ENCODE measurements around the gene TENM4.

The TENM4 gene

GRCh38 chr11:78773077-78773476 is 667.8 kb downstream of the TENM4 start:
- FAIRE-seq (no peak), DNase-seq (ENCODE audit: insufficient read length, low spot score) (no peak)
- TF ChIP-seq POLR2A (IDR thresholded peaks at IDR 0.05; ENCODE audit: low read depth, low read length), result no peak

GRCh38 chr11:78772186-78772585 is 668.6 kb downstream of the TENM4 start:
- no peak for FAIRE-seq
- DNase-seq (ENCODE audit: insufficient read length, low spot score), result no peak
- TF ChIP-seq POLR2A (IDR thresholded peaks at IDR 0.05; ENCODE audit: low read depth, low read length), result no peak

GRCh38 chr11:78770931-78771330 is 669.9 kb downstream of the TENM4 start:
- no peak for DNase-seq (ENCODE audit: insufficient read length, low spot score)
- no peak for TF ChIP-seq POLR2A (IDR thresholded peaks at IDR 0.05; ENCODE audit: low read depth, low read length)
- FAIRE-seq, result no peak

DNA sequence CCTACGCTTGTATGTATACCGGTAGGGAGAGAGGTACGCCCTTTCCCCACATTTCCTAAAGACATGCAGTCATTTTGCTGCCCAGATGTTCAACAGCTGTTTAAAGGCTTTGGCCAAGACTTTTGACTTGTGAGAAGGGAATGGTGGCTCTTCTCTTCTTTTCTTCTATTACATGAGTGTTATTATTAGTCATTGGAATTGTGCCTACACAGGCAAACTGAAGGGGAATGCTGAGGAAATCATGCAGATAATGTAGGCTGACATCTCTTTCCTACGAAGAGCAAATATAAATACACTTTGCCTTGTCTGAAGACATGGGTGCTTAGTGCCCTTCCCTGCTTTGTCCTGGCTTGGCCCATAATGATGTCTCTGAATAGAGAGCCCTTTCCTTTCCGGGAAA is 671.9 kb downstream of the TENM4 start:
- FAIRE-seq, result no peak
- TF ChIP-seq POLR2A (IDR thresholded peaks at IDR 0.05; ENCODE audit: low read depth, low read length), result no peak

GRCh38 chr11:78768345-78768744 is 672.5 kb downstream of the TENM4 start:
- DNase-seq (ENCODE audit: insufficient read length, low spot score) (no peak), FAIRE-seq (no peak)
- TF ChIP-seq POLR2A (IDR thresholded peaks at IDR 0.05; ENCODE audit: low read depth, low read length), result no peak

More for the DNA sequence above, 671.9 kb downstream of the TENM4 start:
- DNase-seq (ENCODE audit: insufficient read length, low spot score), result no peak

DNA sequence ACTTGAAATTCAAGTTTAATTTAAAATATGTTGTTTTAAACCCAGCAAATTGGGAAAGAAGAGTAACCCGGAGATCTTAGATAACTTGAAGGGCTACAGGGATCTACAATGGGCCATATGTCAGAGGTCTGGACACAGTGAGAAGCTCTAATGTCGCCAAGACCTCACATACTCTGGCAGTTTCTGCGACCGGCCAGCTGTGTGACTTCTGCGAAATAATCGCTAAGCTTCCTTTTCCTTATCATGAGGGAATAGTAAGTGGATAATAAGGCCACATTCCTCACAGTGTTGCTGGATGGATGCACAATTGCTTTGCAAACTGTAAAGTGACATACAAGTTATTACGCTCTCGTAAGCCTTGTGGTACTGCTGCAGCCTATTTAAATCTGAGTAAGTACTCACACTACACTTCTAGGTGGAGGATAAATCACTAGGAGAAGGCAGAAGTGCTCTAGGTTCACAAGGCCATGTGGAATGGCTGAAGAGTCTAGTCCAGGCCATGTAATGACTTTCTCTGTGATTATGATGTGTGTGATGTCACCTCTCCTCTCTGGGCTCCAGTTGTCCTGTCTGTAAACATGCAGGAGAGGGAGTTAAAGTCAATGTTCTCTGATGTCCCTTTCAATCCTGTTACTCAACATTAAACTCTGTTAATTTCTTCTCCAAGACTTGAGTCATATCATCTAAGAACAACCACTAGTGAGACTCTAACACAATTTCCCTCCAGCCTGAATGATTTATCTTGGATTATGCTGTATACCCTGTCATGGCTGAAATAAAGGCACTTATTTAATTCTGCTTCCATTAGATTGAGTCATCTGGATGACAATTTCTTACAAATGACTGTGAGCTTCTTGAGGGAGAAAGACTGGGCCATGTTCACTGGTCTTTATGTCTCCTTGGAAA is 673.5 kb downstream of the TENM4 start:
- TF ChIP-seq POLR2A (IDR thresholded peaks at IDR 0.05; ENCODE audit: low read depth, low read length), result no peak
- FAIRE-seq (no peak), DNase-seq (ENCODE audit: insufficient read length, low spot score) (no peak)

DNA sequence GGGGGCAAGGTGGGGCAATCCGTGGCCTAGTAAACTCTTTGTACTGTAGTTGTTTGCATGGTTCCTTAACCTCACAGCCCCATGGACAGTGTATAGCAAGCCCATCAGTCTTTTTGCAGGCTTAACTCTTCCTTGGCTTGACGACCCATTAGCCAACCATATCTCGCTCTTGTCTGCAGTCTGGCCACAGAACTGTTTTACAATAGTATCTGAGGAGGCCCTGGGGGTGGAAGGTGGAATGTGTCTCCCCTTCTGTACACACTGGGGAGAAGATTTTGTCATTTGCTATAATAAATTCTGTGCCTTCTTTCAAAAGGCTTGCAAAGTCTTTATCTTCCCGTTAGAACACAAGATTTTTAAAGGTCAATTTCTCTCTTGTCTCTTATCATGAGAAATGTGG is 675.9 kb downstream of the TENM4 start:
- no peak for TF ChIP-seq POLR2A (IDR thresholded peaks at IDR 0.05; ENCODE audit: low read depth, low read length)
- DNase-seq (ENCODE audit: insufficient read length, low spot score) (no peak), FAIRE-seq (no peak)

GRCh38 chr11:78763664-78764063 is 677.2 kb downstream of the TENM4 start:
- DNase-seq (ENCODE audit: insufficient read length, low spot score) (no peak), FAIRE-seq (no peak)
- no peak for TF ChIP-seq POLR2A (IDR thresholded peaks at IDR 0.05; ENCODE audit: low read depth, low read length)

DNA sequence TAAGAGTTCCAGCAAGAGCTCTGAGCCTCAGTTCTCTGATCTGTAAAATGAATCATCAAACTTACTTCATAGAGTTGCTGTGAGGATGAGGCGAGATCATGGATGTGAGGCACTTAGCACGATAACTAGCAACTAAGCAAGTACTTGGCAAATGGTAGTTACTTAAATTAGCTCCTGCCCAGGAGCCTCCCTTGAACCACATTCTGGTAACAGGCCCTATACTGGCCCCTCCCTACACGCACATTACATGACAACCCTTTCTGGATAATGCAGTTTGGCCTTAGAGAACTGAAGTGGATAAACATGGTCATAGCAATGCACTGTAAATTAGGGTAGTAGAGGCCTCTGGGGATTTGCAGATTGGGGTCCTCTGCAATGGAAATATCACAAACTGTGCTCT is 678.7 kb downstream of the TENM4 start:
- FAIRE-seq (no peak), DNase-seq (ENCODE audit: insufficient read length, low spot score) (no peak)
- no peak for TF ChIP-seq POLR2A (IDR thresholded peaks at IDR 0.05; ENCODE audit: low read depth, low read length)

- no peak for DNase-seq (ENCODE audit: insufficient read length, low spot score)
- TF ChIP-seq POLR2A (IDR thresholded peaks at IDR 0.05; ENCODE audit: low read depth, low read length), result no peak
- FAIRE-seq, result no peak
Measured at GRCh38 chr11:78759071-78759470, 681.8 kb downstream of the TENM4 start.

- TF ChIP-seq POLR2A (IDR thresholded peaks at IDR 0.05; ENCODE audit: low read depth, low read length), result no peak
- no peak for DNase-seq (ENCODE audit: insufficient read length, low spot score)
- no peak for FAIRE-seq
Measured at GRCh38 chr11:78753297-78753696, 687.5 kb downstream of the TENM4 start.

DNA sequence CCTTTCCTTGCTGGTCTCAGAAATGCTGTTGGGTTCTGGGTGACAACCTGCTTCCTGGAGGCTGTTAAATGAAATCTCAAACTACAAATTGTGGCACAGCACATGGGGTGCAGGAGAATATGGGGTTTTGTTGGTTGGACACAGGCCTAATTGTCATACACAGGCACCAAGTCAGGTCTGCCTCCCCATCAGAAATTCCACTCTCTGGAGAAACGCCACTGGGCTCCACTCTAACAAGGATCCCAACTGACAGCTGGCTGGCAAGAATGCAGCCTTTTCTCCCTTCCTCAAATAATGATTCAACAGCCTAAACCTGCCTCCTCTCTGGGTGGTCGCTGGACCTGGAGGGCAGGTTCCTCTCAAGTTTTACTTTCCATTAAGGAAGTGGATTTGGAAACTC is 688.3 kb downstream of the TENM4 start:
- DNase-seq (ENCODE audit: insufficient read length, low spot score) (no peak), FAIRE-seq (no peak)
- TF ChIP-seq POLR2A (IDR thresholded peaks at IDR 0.05; ENCODE audit: low read depth, low read length), result no peak

- TF ChIP-seq POLR2A (IDR thresholded peaks at IDR 0.05; ENCODE audit: low read depth, low read length), result no peak
- DNase-seq (ENCODE audit: insufficient read length, low spot score) (no peak), FAIRE-seq (no peak)
Measured at GRCh38 chr11:78748918-78749690, 691.7 kb downstream of the TENM4 start.

- TF ChIP-seq POLR2A (IDR thresholded peaks at IDR 0.05; ENCODE audit: low read depth, low read length), result no peak
- DNase-seq (ENCODE audit: insufficient read length, low spot score) (no peak), FAIRE-seq (no peak)
Measured at GRCh38 chr11:78744949-78745348, 695.9 kb downstream of the TENM4 start.

DNA sequence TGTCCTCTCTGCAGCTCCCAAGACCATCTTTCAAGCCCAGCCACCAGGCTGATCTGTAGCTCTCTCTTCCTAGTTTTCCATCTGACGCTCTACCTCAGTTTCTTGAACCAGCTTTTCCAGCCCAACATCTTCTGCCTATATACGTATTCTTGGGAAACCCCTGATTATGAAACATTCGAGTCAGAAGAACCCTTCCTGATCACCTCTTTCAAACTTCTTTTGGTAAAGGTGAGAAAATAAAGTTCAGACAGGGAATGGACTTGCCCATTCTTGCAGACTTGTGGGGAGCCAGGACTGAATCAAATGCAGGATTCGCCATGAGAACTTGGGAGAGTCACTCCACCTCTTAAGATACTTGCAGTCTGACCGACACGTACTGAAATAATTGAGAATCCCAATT is 696.6 kb downstream of the TENM4 start:
- no peak for TF ChIP-seq POLR2A (IDR thresholded peaks at IDR 0.05; ENCODE audit: low read depth, low read length)
- FAIRE-seq, result no peak

More for the DNA sequence above, 696.6 kb downstream of the TENM4 start:
- no peak for DNase-seq (ENCODE audit: insufficient read length, low spot score)

Data from H54 (cell line).